Naive thymus-derived CD8-positive, alpha-beta T cell (primary cell): ENCODE data around the gene JAZF1. TPM values are rescaled to one million over a fixed set of nuclear protein-coding genes. Genes with fewer than 3 reads are reported as not detected.

Source experiments
- ATAC-seq, 2 donors: fragments of 150-1000 bp; cut with Tn5 transposase in 1 of 2; sonication (Bioruptor Pico), chemical (Tn5 transposase) in 1 of 2; 1 replicate in 1 of 2; 2 replicates in 1 of 2; pipeline ENCODE4 v1.10.0; 2021; ENCODE audit warnings: mild to moderate bottlenecking in 2 of 2, moderate library complexity in 2 of 2
- POLR2A ChIA-PET: fragments of 350-600 bp; sonication (Branson Sonifier 250); formaldehyde crosslinking; loops from one replicate; lab custom pipeline; 2021; ENCODE audit warnings: antibody characterized with exemption; lab: Charles Lee
- DNase-seq, 10 donors: peaks; one replicate each; pipeline versions ENCODE4 v3.0.0 to v3.0.0-alpha.2; 2020 to 2022
- H3K27ac Mint-ChIP-seq, 10 donors: one replicate each; pipeline ENCODE4 v1.8.0; 2020 to 2022; ENCODE audit warnings: mild to moderate bottlenecking in 10 of 10, mixed read lengths in 10 of 10, moderate library complexity in 4 of 10, inconsistent platforms in 1 of 10
- H3K27me3 Mint-ChIP-seq, 5 donors: one replicate each; pipeline ENCODE4 v1.8.0; 2021 to 2022; ENCODE audit warnings: mixed read lengths in 5 of 5
- H3K36me3 Mint-ChIP-seq, 3 donors: one replicate each; pipeline ENCODE4 v1.8.0; 2020 to 2022; ENCODE audit warnings: mixed read lengths in 3 of 3, mild to moderate bottlenecking in 2 of 3, inconsistent platforms in 1 of 3
- H3K4me1 Mint-ChIP-seq, 4 donors: one replicate each; pipeline ENCODE4 v1.8.0; 2021 to 2022; ENCODE audit warnings: mixed read lengths in 4 of 4
- H3K4me3 Mint-ChIP-seq, 10 donors: one replicate each; pipeline ENCODE4 v1.8.0; 2020 to 2022; ENCODE audit warnings: mild to moderate bottlenecking in 10 of 10, mixed read lengths in 10 of 10, moderate library complexity in 6 of 10, inconsistent platforms in 1 of 10
- H3K9me3 Mint-ChIP-seq, 9 donors: one replicate each; pipeline ENCODE4 v1.8.0; 2020 to 2022; ENCODE audit warnings: mixed read lengths in 9 of 9, mild to moderate bottlenecking in 3 of 9, inconsistent platforms in 1 of 9, moderate library complexity in 1 of 9
- polyA plus RNA-seq, 3 donors: library from polyadenylated mRNA; unstranded; fragments of 300-500 nt; fragmentation: Illumina TruSeq; gene quantifications; one replicate each; pipeline ENCODE4 v1.2.3, GENCODE V29; 2021
- total RNA-seq, 8 experiments: library from RNA in 2 of 8; stranded (reverse) in 2 of 8; gene quantifications; one replicate each; pipeline ENCODE4 v1.2.3 and lab custom pipeline; 2021 to 2026

Gene JAZF1
- total and polyA plus RNA-seq, 5 experiments from 2014 or later, result 1.4 to 8.6 (median 3.6) TPM

DNA sequence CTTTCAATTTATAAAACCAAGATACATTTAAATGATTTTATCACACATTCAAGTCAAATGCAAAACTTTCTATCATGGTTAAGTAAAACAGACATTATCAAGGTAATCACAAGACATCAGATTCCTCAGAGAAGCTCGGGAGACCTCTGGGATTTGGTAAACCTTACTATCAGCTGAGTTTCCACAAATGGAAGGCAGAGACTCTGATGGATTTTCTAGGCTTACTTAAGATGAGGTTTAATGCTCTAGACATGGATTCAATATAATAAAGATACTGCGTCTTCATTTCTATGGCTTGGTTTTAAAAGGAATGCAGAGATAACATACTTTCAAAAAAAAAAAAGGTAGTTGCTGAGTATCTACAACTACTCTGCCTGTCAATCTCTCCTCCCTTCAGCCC lies 171.7 kb downstream of the JAZF1 start:
- ATAC-seq (no peak), DNase-seq (no peak)
- Mint-ChIP-seq H3K4me1 (peaks cover 2 to 26% (median 11%) of the 10 kb centered on the region in 4 donors), H3K27ac (peak overlapping the region in 1 of 10 donors; percentile 44), H3K36me3 (peaks cover 1 to 4% (median 2%) of the 10 kb centered on the region in 3 donors), H3K27me3 (no peaks in the 10 kb centered on the region), H3K9me3 (peaks cover 0 to 1% (median 0%) of the 10 kb centered on the region in 9 donors), H3K4me3 (no peak overlapping the region)
- POLR2A ChIA-PET, result no interaction called here

DNA sequence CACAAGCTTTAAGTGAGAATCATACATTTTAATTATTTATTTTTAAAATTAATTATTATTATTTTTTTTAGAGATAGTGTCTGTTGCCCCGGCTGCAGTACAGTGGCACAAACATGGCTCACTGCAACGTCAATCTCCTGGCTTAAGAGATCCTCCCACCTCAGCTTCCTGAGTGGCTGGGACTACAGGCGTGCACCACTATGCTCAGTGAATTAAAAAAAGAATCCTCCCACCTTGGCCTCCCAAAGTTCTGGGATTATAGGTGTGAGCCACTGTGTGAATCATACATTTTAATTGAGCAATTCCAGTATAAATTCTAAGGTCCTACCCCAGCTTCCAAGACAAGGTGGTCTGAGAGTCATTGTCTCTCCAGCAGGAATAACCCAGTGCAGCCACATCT lies 172.4 kb downstream of the JAZF1 start:
- Mint-ChIP-seq H3K4me1 (peaks cover 2 to 30% (median 11%) of the 10 kb centered on the region in 4 donors), H3K27ac (no peak overlapping the region)
- POLR2A ChIA-PET, result no interaction called here

GRCh38 chr7:28006491-28006890 lies 174.1 kb downstream of the JAZF1 start:
- DNase-seq (no peak), ATAC-seq (no peak)
- peaks cover 2 to 30% (median 11%) of the 10 kb centered on the region in 4 donors for H3K4me1 Mint-ChIP-seq
- H3K4me3 Mint-ChIP-seq, result no peak overlapping the region
- POLR2A ChIA-PET, result no interaction called here
- no peaks in the 10 kb centered on the region for H3K9me3 Mint-ChIP-seq
- H3K27me3 Mint-ChIP-seq, result no peaks in the 10 kb centered on the region
- no peak overlapping the region for H3K27ac Mint-ChIP-seq
- peaks cover 0 to 2% (median 1%) of the 10 kb centered on the region in 3 donors for H3K36me3 Mint-ChIP-seq

More for the DNA sequence above, 172.4 kb downstream of the JAZF1 start:
- ATAC-seq, result no peak
- H3K4me3 Mint-ChIP-seq, result no peak overlapping the region
- H3K27me3 Mint-ChIP-seq, result no peaks in the 10 kb centered on the region
- peaks cover 0 to 2% (median 1%) of the 10 kb centered on the region in 3 donors for H3K36me3 Mint-ChIP-seq
- H3K9me3 Mint-ChIP-seq, result no peaks in the 10 kb centered on the region
- no peak for DNase-seq

- peak overlapping the region in 1 of 10 donors; percentile 26 for H3K27ac Mint-ChIP-seq
Observed at GRCh38 chr7:28005847-28006231, 174.8 kb downstream of the JAZF1 start.

DNA sequence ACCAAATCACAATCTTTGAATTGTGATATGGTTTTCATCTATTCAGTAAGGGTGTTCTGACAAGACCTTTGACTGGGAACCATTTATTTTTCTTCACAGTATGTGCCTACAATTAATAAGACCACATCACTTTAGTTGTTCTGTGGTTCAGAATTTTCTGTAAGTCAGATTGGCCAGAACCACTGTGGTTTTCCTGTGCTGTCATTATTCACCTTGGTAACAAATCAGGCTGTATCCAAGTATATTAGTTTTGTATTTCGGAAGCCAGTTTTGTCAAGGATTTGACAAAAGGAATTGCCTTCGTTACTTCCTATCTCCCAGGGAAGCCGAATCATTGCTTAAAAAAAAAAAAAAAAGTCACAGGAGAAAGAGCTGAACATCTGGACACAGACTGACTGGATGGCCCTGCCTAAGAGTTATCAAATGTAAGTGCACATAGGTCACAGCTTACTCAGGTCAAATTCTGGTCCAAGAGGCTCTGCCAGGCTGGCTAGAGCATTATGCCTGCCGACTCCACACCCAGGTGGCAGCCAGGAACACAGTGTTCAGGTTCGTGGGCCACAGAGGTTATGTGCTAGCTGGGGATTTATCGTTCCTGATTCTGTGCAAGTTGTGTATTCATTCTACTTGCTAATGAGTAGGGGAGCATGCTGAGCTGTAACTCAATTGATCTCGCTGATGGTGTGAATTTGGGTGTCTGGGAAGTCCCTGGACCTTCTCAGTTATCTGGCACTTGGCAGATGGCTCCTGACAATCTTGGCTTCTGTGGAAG lies 175.3 kb downstream of the JAZF1 start:
- peaks cover 0 to 2% (median 1%) of the 10 kb centered on the region in 3 donors for H3K36me3 Mint-ChIP-seq
- H3K27ac Mint-ChIP-seq, result peak overlapping the region in 1 of 10 donors; percentile 26
- H3K4me1 Mint-ChIP-seq, result peaks cover 2 to 28% (median 11%) of the 10 kb centered on the region in 4 donors
- H3K4me3 Mint-ChIP-seq, result peak overlapping the region in 1 of 10 donors; percentile 30
- DNase-seq (no peak), ATAC-seq (no peak)
- H3K9me3 Mint-ChIP-seq, result no peaks in the 10 kb centered on the region
- POLR2A ChIA-PET, result no interaction called here
- no peaks in the 10 kb centered on the region for H3K27me3 Mint-ChIP-seq

More at GRCh38 chr7:28005847-28006231, 174.8 kb downstream of the JAZF1 start:
- ATAC-seq (no peak), DNase-seq (no peak)
- H3K27me3 Mint-ChIP-seq, result no peaks in the 10 kb centered on the region
- H3K4me3 Mint-ChIP-seq, result peak overlapping the region in 1 of 10 donors; percentile 30
- H3K9me3 Mint-ChIP-seq, result no peaks in the 10 kb centered on the region
- peaks cover 0 to 2% (median 1%) of the 10 kb centered on the region in 3 donors for H3K36me3 Mint-ChIP-seq
- POLR2A ChIA-PET, result no interaction called here
- peaks cover 2 to 30% (median 11%) of the 10 kb centered on the region in 4 donors for H3K4me1 Mint-ChIP-seq

GRCh38 chr7:28003408-28003807 lies 177.2 kb downstream of the JAZF1 start:
- DNase-seq (no peak), ATAC-seq (no peak)
- no peak overlapping the region for H3K4me3 Mint-ChIP-seq
- H3K4me1 Mint-ChIP-seq, result peaks cover 0 to 36% (median 11%) of the 10 kb centered on the region in 4 donors
- H3K27ac Mint-ChIP-seq, result no peak overlapping the region
- POLR2A ChIA-PET, result no interaction called here
- H3K27me3 Mint-ChIP-seq, result no peaks in the 10 kb centered on the region
- no peaks in the 10 kb centered on the region for H3K9me3 Mint-ChIP-seq
- H3K36me3 Mint-ChIP-seq, result peaks cover 0 to 2% (median 0%) of the 10 kb centered on the region in 3 donors

DNA sequence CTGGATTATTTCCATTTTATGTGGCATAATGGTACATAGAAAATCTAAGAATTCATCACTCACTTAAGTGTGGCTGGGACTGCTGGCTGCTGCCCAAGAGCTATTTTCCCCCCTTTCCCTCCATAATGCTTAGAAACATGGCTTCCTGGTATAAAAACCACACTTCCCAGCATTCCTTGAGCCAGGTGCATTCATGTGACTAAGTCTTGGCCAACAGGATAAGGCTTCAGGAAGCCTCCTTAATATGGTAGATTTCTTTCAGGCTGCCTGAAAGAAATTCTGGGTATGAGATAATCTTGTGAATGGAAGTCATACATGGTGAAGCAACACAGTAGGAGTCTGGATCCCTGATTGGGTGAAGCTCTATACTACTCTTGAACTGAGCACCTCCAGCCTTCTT lies 178.0 kb downstream of the JAZF1 start:
- DNase-seq (no peak), ATAC-seq (no peak)
- no peak overlapping the region for H3K4me3 Mint-ChIP-seq
- H3K36me3 Mint-ChIP-seq, result peaks cover 0 to 2% (median 0%) of the 10 kb centered on the region in 3 donors
- no peak overlapping the region for H3K27ac Mint-ChIP-seq
- POLR2A ChIA-PET, result no interaction called here
- no peaks in the 10 kb centered on the region for H3K9me3 Mint-ChIP-seq
- no peaks in the 10 kb centered on the region for H3K27me3 Mint-ChIP-seq
- H3K4me1 Mint-ChIP-seq, result peaks cover 2 to 38% (median 11%) of the 10 kb centered on the region in 4 donors

GRCh38 chr7:28001896-28002295 lies 178.7 kb downstream of the JAZF1 start:
- Mint-ChIP-seq H3K27me3 (no peaks in the 10 kb centered on the region), H3K27ac (no peak overlapping the region), H3K36me3 (peaks cover 0 to 2% (median 2%) of the 10 kb centered on the region in 3 donors), H3K9me3 (no peaks in the 10 kb centered on the region), H3K4me3 (no peak overlapping the region), H3K4me1 (peaks cover 2 to 41% (median 11%) of the 10 kb centered on the region in 4 donors)
- ATAC-seq (no peak), DNase-seq (no peak)
- POLR2A ChIA-PET, result no interaction called here

- no peaks in the 10 kb centered on the region for H3K9me3 Mint-ChIP-seq
- H3K36me3 Mint-ChIP-seq, result peaks cover 0 to 2% (median 0%) of the 10 kb centered on the region in 3 donors
- ATAC-seq, result no peak
- H3K4me1 Mint-ChIP-seq, result peaks cover 0 to 37% (median 2%) of the 10 kb centered on the region in 4 donors
- no peak overlapping the region for H3K4me3 Mint-ChIP-seq
- POLR2A ChIA-PET, result interaction anchor here (0.7 kb wide), 1 partner anchor 12 kb away, joined by 3 read pairs; no protein-coding TSS in a partner anchor
- peak overlapping the region in 1 of 10 donors; percentile 28 for H3K27ac Mint-ChIP-seq
- H3K27me3 Mint-ChIP-seq, result no peaks in the 10 kb centered on the region
- no peak for DNase-seq
Observed at GRCh38 chr7:27999829-28000228, 180.8 kb downstream of the JAZF1 start.

- Mint-ChIP-seq H3K4me1 (peaks cover 0 to 29% (median 3%) of the 10 kb centered on the region in 4 donors), H3K27ac (no peak overlapping the region), H3K27me3 (no peaks in the 10 kb centered on the region), H3K4me3 (no peak overlapping the region), H3K36me3 (peaks cover 0 to 2% (median 0%) of the 10 kb centered on the region in 3 donors), H3K9me3 (no peaks in the 10 kb centered on the region)
- POLR2A ChIA-PET, result no interaction called here
- DNase-seq (no peak), ATAC-seq (no peak)
Observed at GRCh38 chr7:27998382-27998781, 182.2 kb downstream of the JAZF1 start.

DNA sequence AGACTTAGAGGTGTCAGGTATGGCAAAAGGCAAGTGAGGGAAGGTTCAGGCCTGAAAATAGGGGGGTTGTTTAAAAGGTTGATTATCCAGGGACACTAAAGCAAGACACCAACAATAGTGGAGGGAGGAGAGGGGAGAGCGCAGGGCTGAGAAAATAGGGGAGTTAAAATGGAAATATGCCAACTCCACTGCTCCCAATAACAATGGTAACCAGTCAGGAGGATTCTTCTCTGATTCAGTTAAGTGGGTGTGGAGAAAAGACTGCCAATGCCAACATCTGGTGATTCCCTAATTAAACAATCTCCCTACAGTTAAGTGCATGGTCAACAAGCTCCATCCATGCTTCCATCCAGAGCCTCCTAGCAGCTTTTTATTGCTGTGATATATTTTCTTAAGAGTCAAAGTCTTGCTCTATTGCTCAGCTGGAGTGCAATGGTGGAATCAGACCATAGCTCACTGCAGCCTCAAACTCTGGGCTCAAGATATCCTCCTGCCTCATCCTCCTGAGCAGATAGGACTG lies 183.3 kb downstream of the JAZF1 start:
- no peak overlapping the region for H3K27ac Mint-ChIP-seq
- no peak overlapping the region for H3K4me3 Mint-ChIP-seq
- DNase-seq (no peak), ATAC-seq (no peak)
- POLR2A ChIA-PET, result no interaction called here
- peaks cover 0 to 33% (median 4%) of the 10 kb centered on the region in 4 donors for H3K4me1 Mint-ChIP-seq
- H3K27me3 Mint-ChIP-seq, result no peaks in the 10 kb centered on the region
- peaks cover 0 to 2% (median 0%) of the 10 kb centered on the region in 3 donors for H3K36me3 Mint-ChIP-seq
- no peaks in the 10 kb centered on the region for H3K9me3 Mint-ChIP-seq

DNA sequence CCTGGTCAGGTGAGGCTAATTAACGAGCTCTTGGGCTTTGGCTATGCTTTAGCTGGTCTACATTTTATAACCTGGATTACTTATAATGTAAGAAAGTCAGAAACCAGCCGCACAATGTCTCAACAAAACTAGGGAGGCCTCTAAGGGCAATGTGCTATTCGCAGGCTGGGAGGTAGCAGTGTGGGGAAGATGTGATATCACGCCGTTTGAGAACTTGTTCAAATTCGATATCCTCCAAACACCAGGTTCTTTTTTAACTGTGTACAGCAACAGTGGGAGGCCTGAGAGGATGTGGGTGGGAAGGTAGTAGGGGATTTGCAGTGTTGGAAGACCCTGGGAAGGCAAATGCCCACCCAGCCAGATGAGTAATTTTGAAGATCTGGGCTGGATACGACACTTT lies 184.5 kb downstream of the JAZF1 start:
- DNase-seq (no peak), ATAC-seq (no peak)
- Mint-ChIP-seq H3K4me3 (no peak overlapping the region), H3K27ac (no peak overlapping the region), H3K4me1 (peaks cover 0 to 33% (median 4%) of the 10 kb centered on the region in 4 donors), H3K9me3 (no peaks in the 10 kb centered on the region), H3K27me3 (no peaks in the 10 kb centered on the region), H3K36me3 (peaks cover 0 to 2% (median 0%) of the 10 kb centered on the region in 3 donors)
- POLR2A ChIA-PET, result no interaction called here

- peaks cover 0 to 35% (median 4%) of the 10 kb centered on the region in 4 donors for H3K4me1 Mint-ChIP-seq
- H3K36me3 Mint-ChIP-seq, result peaks cover 0 to 5% (median 0%) of the 10 kb centered on the region in 3 donors
- POLR2A ChIA-PET, result no interaction called here
- H3K27ac Mint-ChIP-seq, result no peak overlapping the region
- H3K27me3 Mint-ChIP-seq, result no peaks in the 10 kb centered on the region
- H3K4me3 Mint-ChIP-seq, result no peak overlapping the region
- H3K9me3 Mint-ChIP-seq, result no peaks in the 10 kb centered on the region
- ATAC-seq (no peak), DNase-seq (no peak)
Observed at GRCh38 chr7:27995228-27995627, 185.4 kb downstream of the JAZF1 start.
